Right cardiac atrium (tissue), 5 donors: Measurements from ENCODE around the gene CCDC190. TPM values are rescaled to one million over a fixed set of nuclear protein-coding genes. Genes with fewer than 3 reads are reported as not detected.
"Not testable (repeated sequence)": the region's sequence is repeated elsewhere in the genome, so short reads cannot be mapped to it uniquely, and the experiment has no call there.

Experiments
- ATAC-seq, 2 donors: fragments of 200-7000 bp; cut with Tn5 transposase; one replicate each; pipeline versions ENCODE4 v1.8.0 to v1.9.1; 2020; ENCODE audit warnings: moderate library complexity in 2 of 2, mild to moderate bottlenecking in 1 of 2
- DNase-seq, 3 donors: peaks; one replicate each; pipeline ENCODE4 v3.0.0-alpha.2; 2020
- H3K27ac ChIP-seq: one replicate; pipeline ENCODE4 v1.5.1; 2013; ENCODE audit warnings: mild to moderate bottlenecking, low read length, control low read depth, moderate library complexity
- H3K27me3 ChIP-seq: one replicate; pipeline ENCODE4 v1.6.1; 2013; ENCODE audit not compliant: control insufficient read depth, insufficient read depth
- H3K4me1 ChIP-seq: one replicate; pipeline ENCODE4 v1.6.1; 2013; ENCODE audit warnings: low read length; ENCODE audit not compliant: control insufficient read depth, insufficient read depth
- H3K4me3 ChIP-seq: one replicate; pipeline ENCODE4 v1.5.1; 2013; ENCODE audit warnings: low read length, control low read depth
- H3K9me3 ChIP-seq: one replicate; pipeline ENCODE4 v1.6.1; 2013; ENCODE audit warnings: low read length; ENCODE audit not compliant: control insufficient read depth
- WGBS: extraction: QIAGEN DNeasy Blood & Tissue Kit; methylation state at CpG from one replicate; pipeline ENCODE4 v1.1.7; 2013; 5-methylcytosine and 5-hydroxymethylcytosine counted together
- intact Hi-C, 4 donors: fragments of 100-400 bp; cut with DNase I; formaldehyde crosslinking; loops; one replicate each; pipeline versions ENCODE4 v1.11.0 to v1.14.0; 2022 to 2023
- polyA plus RNA-seq: library from polyadenylated mRNA; stranded (reverse); fragments of 200-250 nt; gene quantifications from one replicate; pipeline ENCODE4 v1.2.3, GENCODE V29; 2013
- total RNA-seq, 4 donors: library from RNA; stranded (reverse); fragmentation: NEBNext Ultra II Directional; extraction: Animal tissue kit (Norgen Biotek cat#: 25700); gene quantifications; one replicate each; pipeline ENCODE4 v1.2.1, GENCODE V29; 2021
- donor health status: healthy with polysubstance abuse.
- donor health status: DM: no; HTN: yes; CAD: no.
- donor health status: DM: no; HTN: no; CAD: no.
- donor health status: DM: no; HTN: yes; CAD: no; lungs with severe emphysema.
- donor health status: DM: yes; HTN: yes; CAD: no.

The CCDC190 gene
- total and polyA plus RNA-seq, 5 donors = 0.11 to 0.32 (median 0.26) TPM; not detected in 1

- H3K9me3 ChIP-seq = no peaks in the 10 kb centered on the region
- intact Hi-C loops = no loop called here
- ATAC-seq (no peak), DNase-seq (no peak)
- no peak overlapping the region for H3K27ac ChIP-seq
- WGBS = 45% methylated on average over 3 of the region's 3 CpGs
- no peaks in the 10 kb centered on the region for H3K4me1 ChIP-seq
- no peak overlapping the region for H3K4me3 ChIP-seq
- H3K27me3 ChIP-seq = no peaks in the 10 kb centered on the region
Measured at GRCh38 chr1:162835157-162835899, 25.6 kb downstream of the CCDC190 start.

GRCh38 chr1:162832470-162832869 lies 28.5 kb downstream of the CCDC190 start:
- WGBS = 76% methylated on average over 3 of the region's 3 CpGs
- Histone ChIP-seq H3K4me1 (no peaks in the 10 kb centered on the region), H3K4me3 (no peak overlapping the region), H3K9me3 (no peaks in the 10 kb centered on the region), H3K27me3 (no peaks in the 10 kb centered on the region), H3K27ac (no peak overlapping the region)
- intact Hi-C loops = no loop called here
- ATAC-seq (no peak), DNase-seq (no peak)

- Histone ChIP-seq H3K9me3 (no peaks in the 10 kb centered on the region), H3K4me1 (no peaks in the 10 kb centered on the region), H3K27me3 (no peaks in the 10 kb centered on the region), H3K27ac (no peak overlapping the region), H3K4me3 (no peak overlapping the region)
- ATAC-seq (no peak), DNase-seq (no peak)
- WGBS = 93% methylated on average over 1 of the region's 1 CpG
- intact Hi-C loops = no loop called here
Measured at GRCh38 chr1:162829268-162829667, 31.7 kb downstream of the CCDC190 start.

- WGBS = 47% methylated on average over 2 of the region's 2 CpGs
- no peaks in the 10 kb centered on the region for H3K27me3 ChIP-seq
- no peak for ATAC-seq
Measured at GRCh38 chr1:162823771-162824525, 37.0 kb downstream of the CCDC190 start.

GRCh38 chr1:162823231-162823630 lies 37.7 kb downstream of the CCDC190 start:
- no peaks in the 10 kb centered on the region for H3K4me1 ChIP-seq
- no peaks in the 10 kb centered on the region for H3K27me3 ChIP-seq
- 84% methylated on average over 3 of the region's 3 CpGs for WGBS
- H3K4me3 ChIP-seq = no peak overlapping the region
- no peak for DNase-seq
- no peak overlapping the region for H3K27ac ChIP-seq
- intact Hi-C loops = no loop called here
- no peaks in the 10 kb centered on the region for H3K9me3 ChIP-seq
- ATAC-seq = no peak

More at GRCh38 chr1:162823771-162824525, 37.0 kb downstream of the CCDC190 start:
- DNase-seq = no peak
- H3K4me3 ChIP-seq = no peak overlapping the region
- intact Hi-C loops = no loop called here
- no peak overlapping the region for H3K27ac ChIP-seq
- H3K9me3 ChIP-seq = no peaks in the 10 kb centered on the region
- no peaks in the 10 kb centered on the region for H3K4me1 ChIP-seq

- DNase-seq (peak; percentile 19 to 59 (median 45)), ATAC-seq (peak; percentile 72 to 75)
- Histone ChIP-seq H3K27me3 (no peaks in the 10 kb centered on the region), H3K27ac (no peak overlapping the region), H3K4me3 (peak overlapping the region; percentile 48), H3K9me3 (no peaks in the 10 kb centered on the region), H3K4me1 (no peaks in the 10 kb centered on the region)
- 5% methylated on average over 44 of the region's 44 CpGs for WGBS
- intact Hi-C loops = no loop called here
Measured at GRCh38 chr1:162822391-162823200, 38.4 kb downstream of the CCDC190 start.

GRCh38 chr1:162818666-162819065 lies 42.3 kb downstream of the CCDC190 start:
- ATAC-seq, H3K27me3 ChIP-seq, DNase-seq, H3K4me3 ChIP-seq, intact Hi-C loops, H3K9me3 ChIP-seq, H3K27ac ChIP-seq, H3K4me1 ChIP-seq: not testable (repeated sequence)
- 76% methylated on average over 1 of the region's 1 CpG for WGBS

- H3K4me1 ChIP-seq, DNase-seq, H3K27me3 ChIP-seq, H3K27ac ChIP-seq, H3K4me3 ChIP-seq, H3K9me3 ChIP-seq, intact Hi-C loops: not testable (repeated sequence)
- 64% methylated on average over 2 of the region's 2 CpGs for WGBS
- ATAC-seq = peak in 1 of 2 donors; percentile 25
Measured at GRCh38 chr1:162818136-162818535, 42.8 kb downstream of the CCDC190 start.

- H3K9me3 ChIP-seq, H3K4me3 ChIP-seq, DNase-seq, H3K27ac ChIP-seq, intact Hi-C loops, ATAC-seq, H3K4me1 ChIP-seq, H3K27me3 ChIP-seq: not testable (repeated sequence)
- WGBS = 99% methylated on average over 2 of the region's 2 CpGs
Measured at GRCh38 chr1:162812357-162812756, 48.6 kb downstream of the CCDC190 start.

- intact Hi-C loops, H3K27me3 ChIP-seq, H3K4me3 ChIP-seq, H3K4me1 ChIP-seq, H3K9me3 ChIP-seq, H3K27ac ChIP-seq, ATAC-seq, DNase-seq: not testable (repeated sequence)
- WGBS = no CpG with 5 or more reads among the region's 2 CpGs
Measured at GRCh38 chr1:162807503-162807902, 53.5 kb downstream of the CCDC190 start.
